CD4-positive, alpha-beta T cell treated with Interferon alpha-2 for 1 hour (primary cell): Measurements from ENCODE around the gene ZBTB3.
"Not testable (repeated sequence)": the region's sequence is repeated elsewhere in the genome, so short reads cannot be mapped to it uniquely, and the experiment has no call there.

Experiments used
- DNase-seq, 2 donors: peaks; one replicate each; pipeline ENCODE4 v3.0.0-alpha.2; 2020 to 2022

ZBTB3 gene

GRCh38 chr11:62753736-62754603, at the start of gene ZBTB3:
ZBTB3 (minus strand) TSS chr11:62754160; CDS start chr11:62753664, 496 bp downstream.
- peak; percentile 99 for DNase-seq

- no peak for DNase-seq
Measured at GRCh38 chr11:62801071-62801470, 47.1 kb upstream of the ZBTB3 start.

DNA sequence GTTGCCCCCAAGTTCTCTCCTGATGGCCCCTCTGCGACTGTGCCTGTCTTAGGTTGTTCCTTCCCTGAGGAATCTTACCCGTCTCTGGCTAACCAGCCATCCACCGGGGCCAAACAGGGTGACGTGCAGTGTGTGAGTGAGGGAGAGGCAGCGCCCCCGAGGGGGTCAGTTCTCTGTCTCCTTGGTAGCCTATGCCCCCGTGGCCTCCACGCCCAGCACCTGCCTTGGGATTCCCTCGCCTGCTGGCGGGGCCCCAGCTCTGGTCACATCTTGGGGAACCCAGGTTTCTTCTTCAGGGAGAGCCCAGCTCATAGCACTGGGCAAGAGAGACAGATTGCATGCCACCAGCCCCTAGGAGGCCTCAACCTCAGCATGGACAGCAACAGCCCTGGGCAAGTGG, 45.5 kb upstream of the ZBTB3 start:
- DNase-seq: no peak

GRCh38 chr11:62796281-62796680, 42.3 kb upstream of the ZBTB3 start:
- no peak for DNase-seq

DNA sequence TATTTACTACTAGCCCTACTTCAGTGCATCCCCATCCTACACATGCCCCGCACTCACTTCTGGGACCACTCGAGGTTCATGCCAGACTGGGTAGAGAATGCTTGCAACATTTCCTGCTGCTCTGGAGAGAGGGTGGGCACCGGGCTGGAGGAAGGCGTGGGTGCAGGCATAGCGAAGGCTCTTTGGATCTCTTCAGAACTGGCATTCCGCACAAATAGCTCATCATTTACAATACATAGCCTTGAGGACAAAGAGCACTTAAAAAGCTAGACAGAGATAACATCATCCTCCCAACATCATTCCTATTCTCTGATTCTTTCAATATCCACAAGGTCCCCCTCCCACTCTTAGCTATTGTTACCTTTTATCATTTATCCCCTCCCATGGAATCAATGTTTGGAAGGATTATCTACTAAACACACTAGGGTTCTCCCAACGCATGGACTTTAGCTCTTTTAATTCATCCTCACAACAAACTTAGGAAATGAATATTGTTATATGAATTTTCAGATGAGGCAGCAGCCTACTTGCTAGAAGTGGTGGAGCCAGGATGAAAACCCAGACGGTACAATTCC, 40.3 kb upstream of the ZBTB3 start:
- no peak for DNase-seq

DNA sequence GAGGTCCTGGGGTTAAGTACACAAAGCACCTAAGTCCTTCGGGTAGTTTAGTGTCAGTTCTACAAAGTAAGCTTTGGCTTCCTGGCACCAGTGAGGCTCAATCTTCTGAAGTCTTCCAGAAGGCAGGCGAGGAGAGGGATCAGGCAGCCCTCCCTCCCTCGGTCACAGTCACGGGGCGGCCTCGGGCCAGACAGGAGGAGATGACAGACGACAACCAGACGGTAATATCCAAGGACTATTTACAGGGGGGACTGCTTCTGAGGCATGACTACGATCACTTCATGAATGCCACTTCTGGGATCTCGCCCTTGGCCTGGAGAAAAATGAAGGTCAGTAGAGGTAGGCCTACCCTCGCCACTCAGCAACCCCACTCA, 38.2 kb upstream of the ZBTB3 start:
- no peak for DNase-seq

DNA sequence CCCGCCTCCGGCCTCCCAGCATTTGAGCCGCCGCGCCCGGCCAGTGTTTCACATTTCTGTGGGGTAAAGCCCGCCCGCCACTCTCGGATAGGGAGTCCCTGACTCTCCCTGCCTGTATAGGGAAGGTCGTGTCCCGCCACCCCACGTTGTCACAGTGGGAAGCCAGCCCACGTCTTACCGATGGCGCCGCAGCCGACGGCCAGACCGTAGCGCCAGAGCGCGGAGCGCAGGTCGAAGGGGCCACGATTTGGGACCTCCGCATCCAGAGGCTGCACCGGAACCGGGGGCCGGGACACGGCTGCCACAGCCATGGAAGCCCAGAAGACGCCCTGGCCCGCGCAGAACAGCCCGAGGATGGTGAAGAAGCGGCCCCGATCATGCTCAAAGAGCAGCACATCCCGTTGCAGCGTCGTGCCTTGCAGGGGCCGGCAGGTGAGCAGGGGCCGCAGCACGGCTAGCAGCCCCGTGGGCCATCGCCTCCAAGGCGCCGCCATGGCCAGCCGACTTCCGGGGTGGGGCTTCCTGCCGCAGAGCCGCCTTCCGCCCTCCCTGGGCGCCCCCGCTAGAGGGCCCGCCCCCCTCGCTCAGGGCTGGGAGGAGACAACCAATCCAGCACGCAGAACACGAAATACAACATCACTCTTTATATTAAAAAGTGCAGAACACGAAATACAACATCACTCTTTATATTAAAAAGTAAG, 37.7 kb upstream of the ZBTB3 start, which contains the start of gene TMEM223:
TMEM223 (minus strand) TSS at position 506 of the 701 bp plus-strand sequence; CDS start at position 494, 12 bp downstream.
- peak; percentile 85 to 91 for DNase-seq

GRCh38 chr11:62789576-62789975, 35.6 kb upstream of the ZBTB3 start:
- DNase-seq: no peak

DNA sequence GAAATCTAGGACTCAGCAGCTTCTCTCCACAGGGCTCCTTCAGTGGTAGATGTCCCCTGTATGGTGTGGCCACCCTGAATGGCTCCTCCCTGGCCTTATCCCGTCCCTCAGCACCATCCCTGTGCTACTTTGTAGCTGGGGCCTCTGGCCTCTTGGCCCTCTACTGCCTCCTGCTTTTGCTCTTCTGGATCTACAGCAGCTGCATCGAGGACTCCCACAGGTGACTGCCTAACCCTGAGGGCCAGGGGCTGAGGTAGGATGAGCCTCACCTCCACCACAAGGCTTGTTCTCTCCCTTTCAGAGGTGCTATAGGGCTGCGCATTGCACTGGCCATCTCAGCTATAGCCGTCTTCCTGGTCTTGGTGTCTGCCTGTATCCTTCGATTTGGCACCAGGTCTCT, 35.0 kb upstream of the ZBTB3 start:
- DNase-seq: no peak

DNA sequence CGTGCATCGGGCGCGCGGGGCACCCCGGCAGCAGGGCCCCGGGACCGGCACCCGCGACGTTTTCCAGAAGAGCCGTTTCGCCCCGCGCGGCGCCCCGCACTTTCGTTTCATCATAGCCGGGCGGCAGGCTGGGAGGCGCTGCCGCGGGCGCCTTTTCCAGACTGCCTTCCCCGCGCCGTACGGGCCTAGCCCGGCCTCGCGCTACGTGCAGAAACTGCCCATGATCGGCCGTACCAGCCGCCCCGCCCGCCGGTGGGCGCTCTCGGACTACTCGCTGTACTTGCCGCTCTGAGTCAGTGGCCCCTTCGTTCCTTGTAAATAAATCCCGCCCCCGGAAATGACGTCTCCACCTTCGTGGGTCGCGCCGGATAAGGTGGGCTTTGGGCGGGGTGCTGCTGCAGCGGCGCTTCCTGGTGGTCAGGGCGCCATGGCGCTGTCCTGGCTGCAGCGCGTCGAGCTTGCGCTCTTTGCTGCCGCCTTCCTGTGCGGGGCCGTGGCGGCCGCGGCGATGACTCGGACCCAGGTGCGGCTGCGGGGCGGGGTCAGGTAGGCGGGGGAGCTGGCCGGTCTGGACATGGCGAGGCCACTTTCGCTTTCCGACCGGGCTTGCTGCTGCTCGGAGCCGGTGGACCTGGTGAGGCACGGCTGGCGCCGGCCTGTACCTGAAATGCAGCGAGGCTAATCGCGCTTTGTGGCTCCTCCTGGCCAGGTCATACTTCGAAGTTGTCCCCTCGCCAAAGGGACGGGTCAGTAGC, 33.2 kb upstream of the ZBTB3 start, which contains the start of gene TMEM179B:
TMEM179B (plus strand) TSS at position 398 of the 755 bp plus-strand sequence; CDS start at position 428, 30 bp downstream.
- peak; percentile 97 to 98 for DNase-seq

DNA sequence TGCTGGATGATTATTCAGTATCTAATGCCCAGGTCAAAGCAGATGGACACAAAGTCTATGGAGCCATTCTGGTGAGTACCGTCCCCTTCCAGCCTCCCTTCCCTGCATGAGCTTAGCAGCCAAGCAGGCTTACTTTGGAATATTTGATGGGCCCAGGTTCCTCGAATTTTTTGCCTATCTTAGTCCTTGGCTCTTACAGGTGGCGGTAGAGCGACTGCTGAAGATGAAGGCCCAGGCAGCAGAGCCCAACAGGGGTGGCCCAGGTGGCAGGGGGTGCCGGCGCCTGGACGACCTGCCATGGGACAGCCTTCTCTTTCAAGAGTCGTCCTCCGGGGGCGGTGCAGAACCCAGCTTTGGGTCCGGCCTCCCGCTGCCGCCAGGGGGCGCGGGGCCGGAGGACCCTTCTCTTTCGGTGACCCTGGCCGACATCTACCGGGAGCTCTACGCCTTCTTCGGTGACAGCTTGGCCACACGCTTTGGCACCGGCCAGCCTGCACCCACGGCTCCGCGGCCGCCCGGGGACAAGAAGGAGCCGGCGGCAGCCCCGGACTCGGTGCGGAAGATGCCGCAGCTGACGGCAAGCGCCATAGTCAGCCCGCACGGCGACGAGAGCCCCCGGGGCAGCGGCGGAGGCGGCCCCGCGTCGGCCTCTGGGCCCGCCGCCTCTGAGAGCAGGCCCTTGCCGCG, 32.5 kb upstream of the ZBTB3 start:
- DNase-seq: peak; percentile 87 to 90

DNA sequence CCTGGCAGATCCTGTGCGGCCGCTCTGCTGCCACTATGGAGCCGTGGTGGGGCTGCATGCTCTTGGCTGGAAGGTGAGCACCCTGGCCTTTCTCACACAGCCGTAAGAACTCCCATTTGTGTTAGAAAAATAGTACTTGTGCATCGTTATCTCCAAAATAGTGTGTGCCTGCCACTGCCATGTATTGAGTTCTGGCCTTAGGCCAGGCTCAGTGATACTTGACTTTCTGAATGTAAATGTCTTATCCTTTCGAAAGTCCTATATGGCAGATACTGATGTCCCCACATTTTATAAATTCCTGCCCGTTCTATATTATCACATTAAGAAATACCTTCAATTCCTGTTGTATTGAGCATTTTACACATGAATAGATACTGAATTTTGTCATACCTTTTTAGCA, 28.8 kb upstream of the ZBTB3 start:
- no peak for DNase-seq

DNA sequence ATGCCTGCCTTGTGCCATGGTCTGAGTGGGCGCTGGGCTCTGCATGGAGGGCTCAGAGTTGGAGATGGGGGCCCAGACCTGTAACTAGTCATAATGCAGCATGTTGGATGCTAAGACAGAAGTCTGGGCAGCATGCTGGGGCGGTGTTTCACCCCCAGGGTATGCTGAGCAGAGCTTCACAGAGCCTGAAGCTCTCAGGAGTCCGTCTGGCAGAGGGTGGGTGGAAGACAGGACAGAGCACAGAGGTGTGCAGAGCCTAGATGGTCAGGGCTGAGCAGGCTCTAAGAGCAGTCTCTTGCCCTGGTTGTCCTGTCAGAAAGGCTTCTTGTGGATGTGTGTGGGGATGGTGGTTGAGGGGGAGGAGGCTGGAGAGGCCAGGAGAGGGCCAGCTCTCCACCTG, 24.5 kb upstream of the ZBTB3 start:
- no peak for DNase-seq

DNA sequence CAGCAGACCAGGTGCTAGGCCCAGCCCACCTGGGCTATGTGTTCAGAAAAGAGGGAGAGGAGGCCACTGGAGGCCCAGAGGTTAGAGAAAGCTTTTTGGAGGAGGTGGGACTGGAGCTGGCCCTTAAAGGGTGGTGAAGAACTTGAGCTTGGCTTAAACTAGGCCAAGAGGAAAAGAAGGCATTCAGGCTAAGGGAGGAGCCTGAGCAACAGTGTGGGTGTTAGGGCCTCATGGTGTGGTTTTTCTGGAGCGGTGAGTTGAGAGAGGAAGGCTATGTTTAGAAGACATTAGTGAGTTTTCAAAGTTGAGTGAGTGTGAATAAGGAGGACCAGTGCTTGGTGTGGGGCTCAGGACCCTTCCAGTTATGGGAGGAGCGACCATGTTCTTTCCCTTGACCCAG, 23.4 kb upstream of the ZBTB3 start:
- no peak for DNase-seq

DNA sequence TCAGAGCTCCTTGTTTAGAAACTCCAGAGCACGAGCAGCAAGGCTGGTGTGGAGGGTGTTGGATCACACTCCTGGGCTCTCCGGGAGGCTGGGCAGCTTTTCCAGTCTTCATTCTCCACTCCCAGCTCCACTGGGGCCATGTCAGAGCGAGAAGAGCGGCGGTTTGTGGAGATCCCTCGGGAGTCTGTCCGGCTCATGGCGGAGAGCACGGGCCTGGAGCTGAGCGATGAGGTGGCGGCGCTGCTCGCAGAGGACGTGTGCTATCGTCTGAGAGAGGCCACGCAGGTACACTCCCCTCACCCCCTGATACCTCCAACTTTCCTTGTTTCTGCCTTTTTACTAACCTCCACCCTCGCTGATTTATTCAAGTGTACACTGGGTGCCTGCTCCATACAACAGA, 21.7 kb upstream of the ZBTB3 start:
- DNase-seq: no peak

DNA sequence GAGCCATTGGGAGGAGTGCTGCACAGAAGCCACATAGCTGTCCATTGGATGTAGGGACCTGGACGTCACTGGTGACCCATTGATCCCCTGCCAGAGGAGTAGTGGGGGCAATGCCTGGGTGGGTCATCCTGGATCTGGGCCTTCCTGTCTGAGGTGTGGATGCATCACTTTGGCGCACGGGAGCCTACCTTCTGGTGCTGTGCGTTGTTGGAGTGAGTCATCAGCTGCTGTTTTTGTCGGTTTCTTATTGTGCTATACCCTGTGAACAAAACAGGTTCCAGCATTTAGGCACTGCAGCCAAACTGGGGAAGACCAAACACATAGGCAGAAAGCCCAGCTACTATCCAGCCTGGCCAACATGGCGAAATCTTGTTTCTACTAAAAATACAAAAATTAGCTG, 20.4 kb upstream of the ZBTB3 start:
- no peak for DNase-seq

GRCh38 chr11:62771144-62772021, 17.4 kb upstream of the ZBTB3 start, which contains the start of gene TAF6L:
TAF6L (plus strand) TSS chr11:62771396; CDS start chr11:62775784, 4,388 bp downstream.
- DNase-seq: peak; percentile 89 to 93

GRCh38 chr11:62770778-62771143, 16.8 kb upstream of the ZBTB3 start:
- DNase-seq: no peak

DNA sequence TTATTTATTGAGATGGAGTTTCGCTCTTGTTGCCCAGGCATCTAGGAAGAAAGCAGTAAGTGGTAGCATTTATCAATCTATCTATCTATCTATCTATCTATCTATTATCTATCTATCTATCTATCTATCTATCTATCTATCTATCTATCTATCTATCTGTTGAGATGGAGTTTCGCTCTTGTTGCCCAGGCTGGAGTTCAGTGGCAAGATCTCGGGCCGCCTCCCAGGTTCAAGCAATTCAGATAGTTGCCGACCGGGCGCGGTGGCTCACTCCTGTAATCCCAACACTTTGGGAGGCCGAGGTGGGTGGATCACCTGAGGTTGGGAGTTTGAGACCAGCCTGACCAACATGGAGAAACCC, 6.9 kb upstream of the ZBTB3 start:
- not testable (repeated sequence) for DNase-seq

DNA sequence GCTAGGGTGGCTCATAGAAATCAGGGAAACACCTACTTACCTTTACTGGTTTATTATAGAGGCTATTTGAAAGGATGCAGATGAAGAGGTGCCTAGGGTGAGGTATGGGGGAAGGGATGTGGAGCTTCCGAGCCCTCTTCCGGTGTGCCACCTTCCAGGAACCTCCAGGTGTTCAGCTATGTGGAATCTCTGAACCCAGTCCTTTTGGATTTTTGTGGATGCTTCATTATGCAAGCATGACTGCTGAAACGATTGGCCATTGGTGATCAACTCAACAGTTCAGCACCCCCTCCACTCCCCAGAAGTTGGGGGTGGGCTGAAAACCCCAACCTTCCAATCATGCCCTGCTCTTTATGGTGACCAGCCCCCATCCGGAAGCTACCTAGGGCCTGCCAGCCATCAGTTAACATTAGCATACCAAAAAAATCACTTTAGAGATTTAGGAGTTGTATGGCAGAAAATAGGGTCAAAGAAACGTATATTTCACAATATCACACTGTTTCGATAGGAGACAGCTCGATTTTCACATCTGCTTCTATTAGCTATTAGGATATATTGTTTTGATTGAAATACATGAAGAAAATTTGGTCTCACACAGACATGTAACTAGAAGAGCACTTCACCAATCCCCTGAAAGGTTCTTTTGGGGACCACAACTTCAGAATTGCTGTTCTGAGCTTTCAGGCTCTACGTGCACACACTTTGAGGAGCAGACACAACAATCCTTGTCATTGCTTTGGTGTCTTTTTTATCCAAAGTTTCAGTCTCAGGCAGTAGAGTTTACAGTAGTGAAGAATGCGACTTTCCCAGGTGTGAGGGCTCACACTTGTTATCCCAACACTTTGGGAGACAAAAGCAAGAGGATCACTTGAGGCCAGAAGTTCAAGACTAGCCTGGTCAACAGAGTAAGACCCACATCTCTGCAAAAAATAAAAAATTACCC, 4.2 kb upstream of the ZBTB3 start:
- no peak for DNase-seq
